ENCODE data around the gene TAF11.

TAF11 gene

GRCh38 chr6:34928220-34928619 lies 40.4 kb upstream of the TAF11 start:
- H3K4me3 ChIP-seq (ENCODE audit: low read depth, low read length) = no peak overlapping the region
- H3K27me3 ChIP-seq = no peaks in the 10 kb centered on the region
- DNase-seq = no peak
- H3K9me3 ChIP-seq = no peaks in the 10 kb centered on the region
- no peaks in the 10 kb centered on the region for H3K36me3 ChIP-seq
- no peaks in the 10 kb centered on the region for H3K4me1 ChIP-seq
- TF ChIP-seq, protein P1, sequence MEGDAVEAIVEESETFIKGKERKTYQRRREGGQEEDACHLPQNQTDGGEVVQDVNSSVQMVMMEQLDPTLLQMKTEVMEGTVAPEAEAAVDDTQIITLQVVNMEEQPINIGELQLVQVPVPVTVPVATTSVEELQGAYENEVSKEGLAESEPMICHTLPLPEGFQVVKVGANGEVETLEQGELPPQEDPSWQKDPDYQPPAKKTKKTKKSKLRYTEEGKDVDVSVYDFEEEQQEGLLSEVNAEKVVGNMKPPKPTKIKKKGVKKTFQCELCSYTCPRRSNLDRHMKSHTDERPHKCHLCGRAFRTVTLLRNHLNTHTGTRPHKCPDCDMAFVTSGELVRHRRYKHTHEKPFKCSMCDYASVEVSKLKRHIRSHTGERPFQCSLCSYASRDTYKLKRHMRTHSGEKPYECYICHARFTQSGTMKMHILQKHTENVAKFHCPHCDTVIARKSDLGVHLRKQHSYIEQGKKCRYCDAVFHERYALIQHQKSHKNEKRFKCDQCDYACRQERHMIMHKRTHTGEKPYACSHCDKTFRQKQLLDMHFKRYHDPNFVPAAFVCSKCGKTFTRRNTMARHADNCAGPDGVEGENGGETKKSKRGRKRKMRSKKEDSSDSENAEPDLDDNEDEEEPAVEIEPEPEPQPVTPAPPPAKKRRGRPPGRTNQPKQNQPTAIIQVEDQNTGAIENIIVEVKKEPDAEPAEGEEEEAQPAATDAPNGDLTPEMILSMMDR (IDR thresholded peaks at IDR 0.05; ENCODE audit: low read depth, low read length) = no peak

DNA sequence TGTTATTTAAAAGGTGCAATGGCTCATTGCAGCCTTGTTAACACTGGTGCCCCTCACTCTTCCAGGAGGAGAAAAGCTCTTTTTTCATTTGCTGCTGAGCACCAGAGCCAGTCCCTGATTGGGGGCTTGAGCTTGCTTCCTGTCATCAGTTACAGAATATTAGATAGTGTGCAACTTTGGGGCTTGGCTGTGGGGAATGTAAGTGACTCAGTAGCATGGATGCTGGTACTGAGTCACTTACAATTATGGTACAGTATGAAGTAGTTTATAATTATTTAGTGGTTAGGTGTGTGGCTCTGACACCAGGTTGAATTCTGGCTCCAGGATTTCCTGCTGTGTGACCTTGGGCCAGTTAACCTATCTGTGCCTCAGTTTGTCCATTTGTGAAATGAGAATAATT lies 38.8 kb upstream of the TAF11 start:
- Histone ChIP-seq H3K4me1 (no peaks in the 10 kb centered on the region), H3K9me3 (no peaks in the 10 kb centered on the region), H3K36me3 (no peaks in the 10 kb centered on the region), H3K27me3 (no peaks in the 10 kb centered on the region), H3K4me3 (ENCODE audit: low read depth, low read length) (no peak overlapping the region)
- DNase-seq = no peak
- TF ChIP-seq, protein P1 (IDR thresholded peaks at IDR 0.05; ENCODE audit: low read depth, low read length) = no peak

GRCh38 chr6:34924831-34925625 lies 37.2 kb upstream of the TAF11 start:
- DNase-seq = no peak
- Histone ChIP-seq H3K36me3 (no peaks in the 10 kb centered on the region), H3K4me1 (no peaks in the 10 kb centered on the region), H3K9me3 (no peaks in the 10 kb centered on the region), H3K4me3 (ENCODE audit: low read depth, low read length) (no peak overlapping the region), H3K27me3 (no peaks in the 10 kb centered on the region)
- TF ChIP-seq, protein P1 (IDR thresholded peaks at IDR 0.05; ENCODE audit: low read depth, low read length) = no peak

GRCh38 chr6:34922177-34922663 lies 34.4 kb upstream of the TAF11 start:
- no peak overlapping the region for H3K4me3 ChIP-seq (ENCODE audit: low read depth, low read length)
- H3K36me3 ChIP-seq = no peaks in the 10 kb centered on the region
- TF ChIP-seq, protein P1 (IDR thresholded peaks at IDR 0.05; ENCODE audit: low read depth, low read length) = no peak
- no peak for DNase-seq
- no peaks in the 10 kb centered on the region for H3K9me3 ChIP-seq
- no peaks in the 10 kb centered on the region for H3K27me3 ChIP-seq
- H3K4me1 ChIP-seq = no peaks in the 10 kb centered on the region; the same call in 1 of the 2 replicates

GRCh38 chr6:34920097-34920496 lies 32.3 kb upstream of the TAF11 start:
- no peak for DNase-seq
- TF ChIP-seq, protein P1 (IDR thresholded peaks at IDR 0.05; ENCODE audit: low read depth, low read length) = no peak
- H3K27me3 ChIP-seq = no peaks in the 10 kb centered on the region
- no peaks in the 10 kb centered on the region for H3K9me3 ChIP-seq
- H3K4me1 ChIP-seq = no peaks in the 10 kb centered on the region; the same call in 1 of the 2 replicates
- no peaks in the 10 kb centered on the region for H3K36me3 ChIP-seq
- no peak overlapping the region for H3K4me3 ChIP-seq (ENCODE audit: low read depth, low read length)

DNA sequence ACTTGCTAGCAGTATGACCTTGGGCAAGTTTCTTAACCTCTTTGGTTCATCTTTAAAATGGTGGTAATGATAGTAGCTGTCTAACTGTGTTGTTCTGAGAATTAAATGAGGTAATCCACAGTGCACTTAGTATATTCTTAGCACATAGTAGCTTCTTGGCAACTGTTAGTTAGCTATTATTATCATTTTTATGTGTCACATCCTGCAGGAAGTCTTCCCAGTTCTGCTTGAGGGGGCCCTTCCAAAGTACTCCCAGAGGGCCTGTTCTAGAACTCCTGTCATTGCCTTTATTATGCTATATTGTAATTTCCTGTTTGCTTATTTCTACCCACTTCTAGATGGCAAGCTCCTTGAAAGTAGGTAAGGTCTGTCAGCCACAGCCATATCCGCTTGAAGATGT lies 31.8 kb upstream of the TAF11 start:
- H3K36me3 ChIP-seq = no peaks in the 10 kb centered on the region
- TF ChIP-seq, protein P1 (IDR thresholded peaks at IDR 0.05; ENCODE audit: low read depth, low read length) = no peak
- no peaks in the 10 kb centered on the region for H3K27me3 ChIP-seq
- DNase-seq = no peak
- H3K4me1 ChIP-seq = no peaks in the 10 kb centered on the region; the same call in 1 of the 2 replicates
- no peak overlapping the region for H3K4me3 ChIP-seq (ENCODE audit: low read depth, low read length)
- H3K9me3 ChIP-seq = no peaks in the 10 kb centered on the region

Measured in BE2C (cell line).